ENCODE data around the gene GINS3. TPM values are rescaled to one million over a fixed set of nuclear protein-coding genes. Genes with fewer than 3 reads are reported as not detected.
"Not testable (repeated sequence)": the region's sequence is repeated elsewhere in the genome, so short reads cannot be mapped to it uniquely, and the experiment has no call there.

The GINS3 gene
- total RNA-seq, 1 donor from 2014 or later, result 2.1 TPM

DNA sequence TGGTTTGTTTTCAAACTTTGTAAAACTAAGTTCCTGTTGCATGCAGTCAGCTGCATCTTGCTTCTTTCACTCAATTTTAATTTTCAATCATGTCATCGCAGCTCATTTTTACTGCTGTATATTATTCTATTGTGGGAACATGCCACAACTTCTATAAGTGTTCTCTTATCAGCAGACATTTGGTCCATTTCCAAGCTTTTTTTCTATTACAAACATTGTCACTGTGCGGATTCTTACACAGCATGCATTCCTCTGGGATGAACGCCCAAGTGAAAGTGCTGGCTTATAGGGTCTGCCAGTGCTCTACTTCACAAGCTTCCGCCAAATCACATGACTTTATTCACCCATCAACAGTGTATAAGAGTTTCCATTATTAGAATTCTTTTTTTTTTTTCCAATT is 22.7 kb downstream of the GINS3 start:
- Mint-ChIP-seq H3K27ac (ENCODE audit: unreplicated experiment) (no peak overlapping the region), H3K4me3 (ENCODE audit: unreplicated experiment) (no peak overlapping the region), H3K9me3 (ENCODE audit: low read depth) (no peaks in the 10 kb centered on the region), H3K4me1 (ENCODE audit: low read depth) (no peaks in the 10 kb centered on the region), H3K36me3 (ENCODE audit: low read depth) (no peaks in the 10 kb centered on the region), H3K27me3 (ENCODE audit: low read depth) (no peaks in the 10 kb centered on the region)
- DNase-seq (ENCODE audit: low spot score), result no peak
- TF ChIP-seq, protein P1, sequence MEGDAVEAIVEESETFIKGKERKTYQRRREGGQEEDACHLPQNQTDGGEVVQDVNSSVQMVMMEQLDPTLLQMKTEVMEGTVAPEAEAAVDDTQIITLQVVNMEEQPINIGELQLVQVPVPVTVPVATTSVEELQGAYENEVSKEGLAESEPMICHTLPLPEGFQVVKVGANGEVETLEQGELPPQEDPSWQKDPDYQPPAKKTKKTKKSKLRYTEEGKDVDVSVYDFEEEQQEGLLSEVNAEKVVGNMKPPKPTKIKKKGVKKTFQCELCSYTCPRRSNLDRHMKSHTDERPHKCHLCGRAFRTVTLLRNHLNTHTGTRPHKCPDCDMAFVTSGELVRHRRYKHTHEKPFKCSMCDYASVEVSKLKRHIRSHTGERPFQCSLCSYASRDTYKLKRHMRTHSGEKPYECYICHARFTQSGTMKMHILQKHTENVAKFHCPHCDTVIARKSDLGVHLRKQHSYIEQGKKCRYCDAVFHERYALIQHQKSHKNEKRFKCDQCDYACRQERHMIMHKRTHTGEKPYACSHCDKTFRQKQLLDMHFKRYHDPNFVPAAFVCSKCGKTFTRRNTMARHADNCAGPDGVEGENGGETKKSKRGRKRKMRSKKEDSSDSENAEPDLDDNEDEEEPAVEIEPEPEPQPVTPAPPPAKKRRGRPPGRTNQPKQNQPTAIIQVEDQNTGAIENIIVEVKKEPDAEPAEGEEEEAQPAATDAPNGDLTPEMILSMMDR (IDR thresholded peaks at IDR 0.05), result no peak

DNA sequence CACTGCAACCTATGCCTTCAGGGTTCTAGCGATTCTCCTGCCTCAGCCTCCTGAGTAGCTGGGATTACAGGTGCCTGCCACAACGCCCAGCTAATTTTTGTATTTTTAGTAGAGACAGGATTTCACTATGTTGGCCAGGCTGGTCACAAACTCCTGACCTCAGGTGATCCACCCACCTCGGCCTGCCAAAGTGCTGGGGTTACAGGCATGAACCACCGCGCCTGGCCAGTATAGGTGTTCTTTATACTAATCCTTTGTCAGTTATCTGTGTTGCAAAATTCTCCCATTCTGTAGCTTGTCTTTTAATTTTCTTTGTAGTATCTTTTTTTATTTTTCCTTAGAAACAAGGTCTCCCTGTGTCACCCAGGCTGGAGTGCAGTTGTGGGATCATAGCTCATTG is 23.7 kb downstream of the GINS3 start:
- H3K9me3 Mint-ChIP-seq (ENCODE audit: low read depth); H3K27me3 Mint-ChIP-seq (ENCODE audit: low read depth); DNase-seq (ENCODE audit: low spot score); H3K36me3 Mint-ChIP-seq (ENCODE audit: low read depth); H3K4me3 Mint-ChIP-seq (ENCODE audit: unreplicated experiment); H3K27ac Mint-ChIP-seq (ENCODE audit: unreplicated experiment); H3K4me1 Mint-ChIP-seq (ENCODE audit: low read depth): not testable (repeated sequence)

DNA sequence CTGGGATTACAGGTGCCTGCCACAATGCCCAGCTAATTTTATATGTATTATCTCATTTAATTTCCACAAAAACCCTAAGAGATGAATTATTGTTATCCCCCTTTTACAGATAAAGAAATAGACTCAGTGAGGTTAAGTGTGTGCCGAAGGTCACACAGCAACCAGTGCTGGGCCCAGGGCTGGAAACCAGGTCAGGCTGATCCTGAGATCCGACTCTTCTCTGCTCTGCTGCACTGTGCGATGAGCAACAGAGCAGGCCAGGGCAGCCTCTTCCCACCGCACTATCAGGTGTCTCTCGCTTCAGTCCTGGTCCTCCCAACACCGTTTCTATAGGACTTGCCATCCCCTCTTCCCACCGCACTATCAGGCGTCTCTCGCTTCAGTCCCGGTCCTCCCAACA is 24.8 kb downstream of the GINS3 start:
- Mint-ChIP-seq H3K4me3 (ENCODE audit: unreplicated experiment) (no peak overlapping the region), H3K36me3 (ENCODE audit: low read depth) (no peaks in the 10 kb centered on the region), H3K27me3 (ENCODE audit: low read depth) (no peaks in the 10 kb centered on the region), H3K27ac (ENCODE audit: unreplicated experiment) (no peak overlapping the region), H3K4me1 (ENCODE audit: low read depth) (no peaks in the 10 kb centered on the region), H3K9me3 (ENCODE audit: low read depth) (no peaks in the 10 kb centered on the region)
- TF ChIP-seq, protein P1 (IDR thresholded peaks at IDR 0.05), result no peak
- no peak for DNase-seq (ENCODE audit: low spot score)

DNA sequence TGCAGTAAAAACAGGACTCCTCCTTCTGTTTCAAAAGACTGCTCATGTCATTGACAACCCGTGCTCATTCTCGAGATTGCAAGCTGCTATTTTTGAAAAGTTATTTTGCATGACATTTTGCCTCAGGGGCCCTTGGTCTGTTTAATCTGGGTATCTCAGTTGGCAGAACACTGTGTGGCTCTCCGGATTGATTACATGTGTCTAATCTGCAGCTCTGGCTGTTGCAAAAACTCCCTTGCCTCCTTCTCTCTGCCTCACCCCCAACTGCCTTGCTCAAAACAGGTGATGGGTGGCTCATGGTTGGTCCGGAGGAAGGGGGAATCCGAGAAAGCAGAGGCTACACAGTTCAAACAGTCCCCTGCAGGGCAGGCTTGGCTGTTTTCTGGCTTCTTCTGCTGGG is 25.3 kb downstream of the GINS3 start:
- TF ChIP-seq, protein P1 (IDR thresholded peaks at IDR 0.05), result no peak
- Mint-ChIP-seq H3K27ac (ENCODE audit: unreplicated experiment) (no peak overlapping the region), H3K9me3 (ENCODE audit: low read depth) (no peaks in the 10 kb centered on the region)

DNA sequence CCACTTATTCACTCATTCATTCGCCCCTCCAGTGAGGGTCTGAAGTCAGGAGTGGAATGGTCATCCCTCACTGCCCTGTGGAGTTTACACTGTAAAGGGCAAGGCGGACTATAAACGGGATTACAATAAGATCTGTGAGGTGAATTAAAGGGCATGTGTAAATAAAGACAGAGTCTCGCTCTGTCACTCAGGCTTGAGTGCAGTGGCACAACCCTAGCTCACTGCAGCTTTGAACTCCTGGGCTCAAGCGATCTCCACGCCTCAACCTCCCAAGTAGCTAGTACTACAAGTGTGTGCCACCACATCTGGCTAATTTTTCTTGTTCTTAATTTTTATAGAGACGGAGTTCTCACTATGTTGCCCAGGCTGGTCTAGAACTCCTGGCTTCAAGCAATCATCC is 25.8 kb downstream of the GINS3 start:
- DNase-seq (ENCODE audit: low spot score), result no peak
- Mint-ChIP-seq H3K4me3 (ENCODE audit: unreplicated experiment) (no peak overlapping the region), H3K9me3 (ENCODE audit: low read depth) (no peaks in the 10 kb centered on the region), H3K36me3 (ENCODE audit: low read depth) (no peaks in the 10 kb centered on the region), H3K4me1 (ENCODE audit: low read depth) (no peaks in the 10 kb centered on the region), H3K27ac (ENCODE audit: unreplicated experiment) (no peak overlapping the region), H3K27me3 (ENCODE audit: low read depth) (peaks cover 2% of the 10 kb centered on the region)
- TF ChIP-seq, protein P1 (IDR thresholded peaks at IDR 0.05), result no peak

More for the DNA sequence above, 25.3 kb downstream of the GINS3 start:
- DNase-seq (ENCODE audit: low spot score), result no peak
- H3K27me3 Mint-ChIP-seq (ENCODE audit: low read depth), result no peaks in the 10 kb centered on the region
- no peaks in the 10 kb centered on the region for H3K4me1 Mint-ChIP-seq (ENCODE audit: low read depth)
- no peaks in the 10 kb centered on the region for H3K36me3 Mint-ChIP-seq (ENCODE audit: low read depth)
- no peak overlapping the region for H3K4me3 Mint-ChIP-seq (ENCODE audit: unreplicated experiment)

DNA sequence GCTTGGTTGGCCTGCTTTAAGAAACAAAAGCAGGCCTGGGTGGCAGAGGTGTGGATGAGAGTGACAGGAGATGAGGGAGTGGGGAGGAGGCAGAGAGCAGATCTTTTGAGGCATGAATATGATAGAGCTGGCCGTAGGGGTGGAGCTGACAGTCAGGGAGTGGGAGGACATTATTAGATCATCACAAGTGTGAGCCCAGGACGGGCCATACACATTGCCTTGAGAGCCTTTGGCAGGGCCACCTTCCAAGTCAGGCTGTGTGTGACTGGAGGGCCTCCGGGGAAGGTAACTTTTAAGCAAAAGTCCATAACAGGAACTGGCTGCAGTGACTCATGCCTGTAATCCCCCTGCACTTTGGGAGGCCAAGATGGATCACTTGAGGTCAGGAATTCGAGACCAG is 26.3 kb downstream of the GINS3 start:
- Mint-ChIP-seq H3K4me3 (ENCODE audit: unreplicated experiment) (no peak overlapping the region), H3K4me1 (ENCODE audit: low read depth) (no peaks in the 10 kb centered on the region), H3K9me3 (ENCODE audit: low read depth) (no peaks in the 10 kb centered on the region), H3K27me3 (ENCODE audit: low read depth) (peaks cover 4% of the 10 kb centered on the region), H3K36me3 (ENCODE audit: low read depth) (no peaks in the 10 kb centered on the region), H3K27ac (ENCODE audit: unreplicated experiment) (no peak overlapping the region)
- no peak for DNase-seq (ENCODE audit: low spot score)
- TF ChIP-seq, protein P1 (IDR thresholded peaks at IDR 0.05), result no peak

Data from chondrocyte (in vitro differentiated cells).